Panc1 (cell line): ENCODE results near the gene TMEM37.

Source experiments
- CTCF ChIP-seq: fragments of 450-650 bp; IDR thresholded peaks from 2 replicates; pipeline ENCODE4 v1.5.1; 2017; ENCODE audit warnings: mild to moderate bottlenecking
- POLR2AphosphoS5 ChIP-seq: IDR thresholded peaks from 2 replicates; pipeline ENCODE4 v1.6.1; 2012; ENCODE audit warnings: mild to moderate bottlenecking, low read depth, low read length, moderate library complexity
- SIN3A ChIP-seq: IDR thresholded peaks from 2 replicates; pipeline ENCODE4 v1.6.1; 2012; ENCODE audit warnings: low read depth, mild to moderate bottlenecking, low read length, moderate library complexity, borderline replicate concordance; ENCODE audit not compliant: insufficient read depth
- TCF7L2 ChIP-seq: IDR thresholded peaks from 2 replicates; pipeline ENCODE4 v1.6.1; 2011; ENCODE audit warnings: mild to moderate bottlenecking, low read depth, low read length, inconsistent platforms
- TF ChIP-seq, protein P1 (sequence below), 2 experiments: IDR thresholded peaks; 2 replicates each; pipeline ENCODE4 v1.6.1; 2011 to 2012; ENCODE audit warnings: low read depth in 2 of 2, control low read depth in 1 of 2, low read length in 1 of 2, mild to moderate bottlenecking in 1 of 2, moderate library complexity in 1 of 2; ENCODE audit not compliant: insufficient read depth in 1 of 2

DNA sequence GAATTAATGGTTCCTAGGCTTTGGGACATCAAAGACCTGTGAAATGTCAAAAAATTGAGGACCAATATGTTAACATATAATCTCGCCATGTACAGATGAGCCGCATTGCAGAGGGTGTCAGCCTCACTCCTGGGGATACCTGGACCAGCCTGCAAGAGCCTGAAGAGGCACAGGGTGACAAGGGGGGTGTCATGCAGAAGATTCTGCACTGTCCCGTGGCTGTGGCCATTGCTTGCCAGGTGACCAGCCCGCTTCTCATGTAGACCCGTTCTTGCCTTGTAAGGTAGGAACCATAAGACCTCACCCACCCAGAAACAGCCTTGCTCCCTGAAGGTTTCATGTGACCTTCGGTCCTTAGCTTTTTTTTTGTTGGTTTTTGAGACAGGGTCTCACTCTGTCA is 37.5 kb downstream of the TMEM37 start:
- TF ChIP-seq CTCF: no peak
- TF ChIP-seq, protein P1, sequence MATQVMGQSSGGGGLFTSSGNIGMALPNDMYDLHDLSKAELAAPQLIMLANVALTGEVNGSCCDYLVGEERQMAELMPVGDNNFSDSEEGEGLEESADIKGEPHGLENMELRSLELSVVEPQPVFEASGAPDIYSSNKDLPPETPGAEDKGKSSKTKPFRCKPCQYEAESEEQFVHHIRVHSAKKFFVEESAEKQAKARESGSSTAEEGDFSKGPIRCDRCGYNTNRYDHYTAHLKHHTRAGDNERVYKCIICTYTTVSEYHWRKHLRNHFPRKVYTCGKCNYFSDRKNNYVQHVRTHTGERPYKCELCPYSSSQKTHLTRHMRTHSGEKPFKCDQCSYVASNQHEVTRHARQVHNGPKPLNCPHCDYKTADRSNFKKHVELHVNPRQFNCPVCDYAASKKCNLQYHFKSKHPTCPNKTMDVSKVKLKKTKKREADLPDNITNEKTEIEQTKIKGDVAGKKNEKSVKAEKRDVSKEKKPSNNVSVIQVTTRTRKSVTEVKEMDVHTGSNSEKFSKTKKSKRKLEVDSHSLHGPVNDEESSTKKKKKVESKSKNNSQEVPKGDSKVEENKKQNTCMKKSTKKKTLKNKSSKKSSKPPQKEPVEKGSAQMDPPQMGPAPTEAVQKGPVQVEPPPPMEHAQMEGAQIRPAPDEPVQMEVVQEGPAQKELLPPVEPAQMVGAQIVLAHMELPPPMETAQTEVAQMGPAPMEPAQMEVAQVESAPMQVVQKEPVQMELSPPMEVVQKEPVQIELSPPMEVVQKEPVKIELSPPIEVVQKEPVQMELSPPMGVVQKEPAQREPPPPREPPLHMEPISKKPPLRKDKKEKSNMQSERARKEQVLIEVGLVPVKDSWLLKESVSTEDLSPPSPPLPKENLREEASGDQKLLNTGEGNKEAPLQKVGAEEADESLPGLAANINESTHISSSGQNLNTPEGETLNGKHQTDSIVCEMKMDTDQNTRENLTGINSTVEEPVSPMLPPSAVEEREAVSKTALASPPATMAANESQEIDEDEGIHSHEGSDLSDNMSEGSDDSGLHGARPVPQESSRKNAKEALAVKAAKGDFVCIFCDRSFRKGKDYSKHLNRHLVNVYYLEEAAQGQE (IDR thresholded peaks at IDR 0.05; ENCODE audit: insufficient read depth in 1 of 2, low read depth in 2 of 2, low read length in 1 of 2): no peak
- no peak for TF ChIP-seq SIN3A
- TF ChIP-seq POLR2AphosphoS5: no peak
- TF ChIP-seq TCF7L2: no peak
